ENCODE results near the gene COMT.

Gene COMT

GRCh38 chr22:19968450-19968891 lies 26.9 kb downstream of the COMT start:
- Histone ChIP-seq H3K9me3 (ENCODE audit: control insufficient read depth, insufficient read depth, low read depth, low read length) (no peaks in the 10 kb centered on the region), H3K36me3 (ENCODE audit: control insufficient read depth in 2 of 2, insufficient read depth in 1 of 2, low read length in 2 of 2) (peaks cover 0 to 87% of the 10 kb centered on the region in 2 experiments; a peak in 1 of 3 replicates), H3K27ac (ENCODE audit: extremely low read depth, low read depth, low read length) (no peak overlapping the region), H3K4me3 (ENCODE audit: low read depth, low read length) (no peak overlapping the region), H3K4me1 (ENCODE audit: control insufficient read depth, insufficient read depth, low read length) (no peaks in the 10 kb centered on the region)
- TF ChIP-seq ZNF146 (tag by site-specific recombination; IDR thresholded peaks at IDR 0.05): no peak
- TF ChIP-seq MYNN (tag by site-specific recombination; IDR thresholded peaks at IDR 0.05; ENCODE audit: borderline replicate concordance): no peak
- no peak for TF ChIP-seq ZNF791 (tag by site-specific recombination; IDR thresholded peaks at IDR 0.05)
- no peak for TF ChIP-seq ZNF148 (tag by site-specific recombination; IDR thresholded peaks at IDR 0.05; ENCODE audit: borderline replicate concordance)
- no peak for TF ChIP-seq ZNF23 (tag by site-specific recombination; IDR thresholded peaks at IDR 0.05; ENCODE audit: borderline replicate concordance)
- no peak for TF ChIP-seq REST (tag by site-specific recombination; IDR thresholded peaks at IDR 0.05)
- no peak for TF ChIP-seq KLF10 (tag by site-specific recombination; IDR thresholded peaks at IDR 0.05)
- no peak for TF ChIP-seq HOXC10 (CRISPR knock-in tag; IDR thresholded peaks at IDR 0.05)
- CTCF ChIA-PET: interaction anchor here (0.6 to 12.8 kb wide), 6 partner anchors 45 to 245 kb away, joined by 3 to 150 read pairs (median 4); partner anchors contain the start of gene GP1BB
- POLR2A ChIA-PET: interaction anchor here (1.0 to 5.8 kb wide), 3 partner anchors 15 to 44 kb away, joined by 3 to 26 read pairs (median 4); no protein-coding TSS in a partner anchor

GRCh38 chr22:19969141-19969928 lies 27.8 kb downstream of the COMT start:
- ChIA-PET POLR2A (interaction anchor here (1.0 to 5.8 kb wide), 2 partner anchors 15 to 43 kb away, joined by 4 to 26 read pairs; no protein-coding TSS in a partner anchor), CTCF (interaction anchor here (0.6 to 12.8 kb wide), 14 partner anchors 15 to 296 kb away, joined by 3 to 150 read pairs (median 4); partner anchors contain the start of gene GP1BB)
- H3K4me1 ChIP-seq (ENCODE audit: control insufficient read depth, insufficient read depth, low read length): no peaks in the 10 kb centered on the region
- H3K9me3 ChIP-seq (ENCODE audit: control insufficient read depth, insufficient read depth, low read depth, low read length): no peaks in the 10 kb centered on the region
- H3K36me3 ChIP-seq (ENCODE audit: control insufficient read depth in 2 of 2, insufficient read depth in 1 of 2, low read length in 2 of 2): peaks cover 0 to 87% of the 10 kb centered on the region in 2 experiments; a peak in 1 of 3 replicates
- H3K4me3 ChIP-seq (ENCODE audit: low read depth, low read length): no peak overlapping the region
- no peak overlapping the region for H3K27ac ChIP-seq (ENCODE audit: extremely low read depth, low read depth, low read length)
- TF ChIP-seq MEIS1 (CRISPR knock-in tag; IDR thresholded peaks at IDR 0.05; ENCODE audit: borderline replicate concordance) (no peak), PRDM4 (tag by site-specific recombination; IDR thresholded peaks at IDR 0.05) (no peak), ZFP69B (tag by site-specific recombination; IDR thresholded peaks at IDR 0.05) (peak; percentile 78), ZNF692 (tag by site-specific recombination; IDR thresholded peaks at IDR 0.05) (0 out of 2 replicates have a peak, but pooled peaks have one; percentile 53)
